ENCODE results near the gene LMAN1L.

The LMAN1L gene

DNA sequence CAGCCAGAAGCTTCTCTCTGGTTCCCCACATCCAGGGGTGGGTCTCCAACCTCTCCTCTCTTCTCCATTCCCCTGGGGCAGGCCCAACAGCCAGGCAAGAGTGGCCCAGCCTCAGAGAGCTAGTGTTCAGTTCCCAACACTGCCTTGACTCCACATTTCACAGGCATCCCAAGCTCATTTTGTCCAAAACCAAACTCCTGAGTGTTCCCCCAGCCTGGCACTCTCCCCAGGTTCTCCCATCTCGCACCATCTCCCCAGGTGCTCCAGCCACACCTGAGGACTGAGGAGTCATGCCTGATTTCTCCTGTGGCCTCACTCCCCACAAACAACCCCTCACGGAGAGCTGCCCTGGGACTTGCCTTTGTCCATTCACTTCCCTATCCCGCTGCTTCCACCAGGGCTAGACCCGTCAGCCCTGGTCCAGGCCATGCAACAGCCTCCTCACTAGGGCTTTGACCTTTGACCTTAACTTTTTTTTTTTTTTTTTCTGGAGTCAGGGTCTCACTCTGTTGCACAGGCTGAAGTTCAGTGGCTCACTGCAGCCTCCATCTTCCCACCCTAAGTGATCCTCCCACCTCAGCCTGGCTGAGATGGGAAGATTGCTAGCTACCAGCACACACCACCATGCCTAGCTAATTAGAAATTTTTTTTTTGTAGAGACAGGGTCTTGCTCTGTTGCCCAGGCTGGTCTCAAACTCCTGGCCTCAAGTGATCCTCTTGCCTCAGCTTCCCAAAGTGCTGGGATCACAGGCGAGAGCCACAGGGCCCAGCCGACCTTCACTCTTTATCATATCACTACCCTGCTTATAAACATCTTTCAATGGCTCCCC lies 34.7 kb upstream of the LMAN1L start:
- Histone ChIP-seq H3K4ac (ENCODE audit: low read length) (no peak overlapping the region), H3K14ac (ENCODE audit: low read length) (no peak overlapping the region), H3K4me2 (ENCODE audit: insufficient read depth, low read length, poor library complexity, severe bottlenecking) (no peak overlapping the region), H2BK15ac (ENCODE audit: low read length) (no peak overlapping the region), H3K9ac (ENCODE audit: low read depth, low read length, poor library complexity) (no peak overlapping the region), H3K4me1 (ENCODE audit: control insufficient read depth in 2 of 2, insufficient read depth in 1 of 2, low read depth in 1 of 2, low read length in 2 of 2) (peaks cover 22 to 36% of the 10 kb centered on the region in 2 donors), H4K91ac (ENCODE audit: low read depth, low read length, poor library complexity) (no peak overlapping the region), H3K36me3 (replicated peaks in 1 of 2; ENCODE audit: control insufficient read depth in 2 of 2, insufficient read depth in 2 of 2, low read length in 2 of 2) (no peaks in the 10 kb centered on the region), H2BK12ac (ENCODE audit: low read length) (no peak overlapping the region), H3K18ac (ENCODE audit: low read length) (no peak overlapping the region), H3K27me3 (ENCODE audit: control insufficient read depth in 3 of 3, insufficient read depth in 3 of 3, low read depth in 1 of 3, low read length in 3 of 3) (peaks cover 0 to 14% (median 0%) of the 10 kb centered on the region in 3 experiments), H2AFZ (ENCODE audit: low read length) (peak overlapping the region; percentile 63), H4K8ac (ENCODE audit: low read depth, low read length) (no peak overlapping the region), H3K27ac (replicated peaks; ENCODE audit: low read length) (no peak overlapping the region), H2BK120ac (ENCODE audit: low read depth, low read length) (no peak overlapping the region), H2AK5ac (ENCODE audit: low read depth, low read length) (no peak overlapping the region), H3K79me1 (ENCODE audit: low read depth, low read length) (peaks cover 5% of the 10 kb centered on the region), H3K4me3 (ENCODE audit: low read length in 2 of 2) (no peak overlapping the region), H3K23ac (ENCODE audit: low read depth, low read length, poor library complexity) (no peak overlapping the region), H2BK5ac (ENCODE audit: low read length) (no peak overlapping the region), H3K9me3 (replicated peaks in 1 of 2; ENCODE audit: control insufficient read depth in 2 of 2, insufficient read depth in 1 of 2, low read depth in 1 of 2, low read length in 2 of 2) (no peaks in the 10 kb centered on the region)
- DNase-seq (ENCODE audit: low spot score), result no peak
- no CpG with 5 or more reads among the region's 6 CpGs for WGBS, 2 donors (ENCODE audit: extremely low coverage in 2 of 2, insufficient read length in 2 of 2, insufficient replicate concordance in 1 of 2)

DNA sequence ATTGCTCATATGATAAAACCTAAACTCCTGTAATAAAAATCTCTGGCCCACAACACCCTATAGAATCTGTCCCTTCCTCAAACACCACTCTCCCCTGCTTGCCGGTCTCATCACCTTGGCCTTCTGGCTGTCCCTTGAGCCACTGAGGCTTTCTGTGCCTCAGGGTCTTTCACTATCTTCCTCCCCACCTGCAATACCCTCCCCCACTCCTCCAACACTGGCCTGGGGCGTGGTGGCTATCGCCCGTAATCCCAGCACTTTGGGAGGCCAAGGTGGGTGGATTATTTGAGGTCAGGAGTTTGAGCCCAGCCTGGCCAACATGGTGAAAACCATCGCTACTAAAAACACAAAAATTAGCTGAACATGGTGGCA lies 34.0 kb upstream of the LMAN1L start:
- Histone ChIP-seq H4K91ac (ENCODE audit: low read depth, low read length, poor library complexity) (no peak overlapping the region), H3K36me3 (replicated peaks in 1 of 2; ENCODE audit: control insufficient read depth in 2 of 2, insufficient read depth in 2 of 2, low read length in 2 of 2) (no peaks in the 10 kb centered on the region), H3K23ac (ENCODE audit: low read depth, low read length, poor library complexity) (no peak overlapping the region), H4K8ac (ENCODE audit: low read depth, low read length) (no peak overlapping the region), H2BK12ac (ENCODE audit: low read length) (no peak overlapping the region), H3K4me3 (ENCODE audit: low read length in 2 of 2) (no peak overlapping the region), H2BK5ac (ENCODE audit: low read length) (no peak overlapping the region), H2AFZ (ENCODE audit: low read length) (no peak overlapping the region), H3K4ac (ENCODE audit: low read length) (no peak overlapping the region), H3K4me1 (ENCODE audit: control insufficient read depth in 2 of 2, insufficient read depth in 1 of 2, low read depth in 1 of 2, low read length in 2 of 2) (peaks cover 23 to 38% of the 10 kb centered on the region in 2 donors), H3K79me1 (ENCODE audit: low read depth, low read length) (peaks cover 8% of the 10 kb centered on the region), H3K9me3 (replicated peaks in 1 of 2; ENCODE audit: control insufficient read depth in 2 of 2, insufficient read depth in 1 of 2, low read depth in 1 of 2, low read length in 2 of 2) (no peaks in the 10 kb centered on the region), H3K14ac (ENCODE audit: low read length) (no peak overlapping the region), H3K9ac (ENCODE audit: low read depth, low read length, poor library complexity) (no peak overlapping the region), H2BK120ac (ENCODE audit: low read depth, low read length) (no peak overlapping the region), H3K27me3 (ENCODE audit: control insufficient read depth in 3 of 3, insufficient read depth in 3 of 3, low read depth in 1 of 3, low read length in 3 of 3) (peaks cover 0 to 14% (median 0%) of the 10 kb centered on the region in 3 experiments), H2AK5ac (ENCODE audit: low read depth, low read length) (no peak overlapping the region), H2BK15ac (ENCODE audit: low read length) (no peak overlapping the region), H3K27ac (replicated peaks; ENCODE audit: low read length) (no peak overlapping the region), H3K18ac (ENCODE audit: low read length) (no peak overlapping the region), H3K4me2 (ENCODE audit: insufficient read depth, low read length, poor library complexity, severe bottlenecking) (no peak overlapping the region)
- no peak for DNase-seq (ENCODE audit: low spot score)
- no CpG with 5 or more reads among the region's 5 CpGs for WGBS, 2 donors (ENCODE audit: extremely low coverage in 2 of 2, insufficient read length in 2 of 2, insufficient replicate concordance in 1 of 2)

DNA sequence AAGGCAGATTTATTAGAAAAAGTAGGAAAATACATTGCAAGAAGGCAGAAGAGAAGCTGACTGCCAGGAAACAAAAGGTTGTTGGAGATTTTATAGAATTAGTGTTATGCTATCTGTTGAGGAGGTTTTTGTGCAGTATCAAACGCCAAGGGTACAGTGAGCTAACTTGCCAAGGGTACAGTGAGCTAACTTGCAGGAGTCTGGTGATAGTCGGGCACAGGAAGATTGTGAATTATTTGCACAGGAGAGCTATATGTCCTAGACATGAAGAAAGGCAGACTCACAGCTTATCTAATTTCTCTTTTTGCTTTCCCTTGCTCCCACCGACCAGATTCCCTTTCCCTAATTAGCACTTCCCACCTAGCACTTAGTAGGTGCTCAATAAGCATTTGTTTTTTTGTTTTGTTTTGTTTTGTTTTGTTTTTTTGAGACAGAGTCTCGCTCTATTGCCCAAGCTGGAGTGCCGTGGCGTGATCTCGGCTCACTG lies 33.4 kb upstream of the LMAN1L start:
- H3K14ac ChIP-seq (ENCODE audit: low read length), result no peak overlapping the region
- H2BK12ac ChIP-seq (ENCODE audit: low read length), result no peak overlapping the region
- no peak overlapping the region for H2BK120ac ChIP-seq (ENCODE audit: low read depth, low read length)
- WGBS, 2 donors (ENCODE audit: extremely low coverage in 2 of 2, insufficient read length in 2 of 2, insufficient replicate concordance in 1 of 2), result no CpG with 5 or more reads among the region's 7 CpGs
- no peak overlapping the region for H3K4ac ChIP-seq (ENCODE audit: low read length)
- no peak for DNase-seq (ENCODE audit: low spot score)
- H3K18ac ChIP-seq (ENCODE audit: low read length), result no peak overlapping the region
- H3K4me1 ChIP-seq (ENCODE audit: control insufficient read depth in 2 of 2, insufficient read depth in 1 of 2, low read depth in 1 of 2, low read length in 2 of 2), result peaks cover 23 to 37% of the 10 kb centered on the region in 2 donors
- H3K4me2 ChIP-seq (ENCODE audit: insufficient read depth, low read length, poor library complexity, severe bottlenecking), result no peak overlapping the region
- H2BK5ac ChIP-seq (ENCODE audit: low read length), result no peak overlapping the region
- H3K79me1 ChIP-seq (ENCODE audit: low read depth, low read length), result peaks cover 12% of the 10 kb centered on the region
- peaks cover 0 to 14% (median 0%) of the 10 kb centered on the region in 3 experiments for H3K27me3 ChIP-seq (ENCODE audit: control insufficient read depth in 3 of 3, insufficient read depth in 3 of 3, low read depth in 1 of 3, low read length in 3 of 3)
- H2AK5ac ChIP-seq (ENCODE audit: low read depth, low read length), result no peak overlapping the region
- H3K9me3 ChIP-seq (replicated peaks in 1 of 2; ENCODE audit: control insufficient read depth in 2 of 2, insufficient read depth in 1 of 2, low read depth in 1 of 2, low read length in 2 of 2), result no peaks in the 10 kb centered on the region
- H3K27ac ChIP-seq (replicated peaks; ENCODE audit: low read length), result no peak overlapping the region
- no peak overlapping the region for H2AFZ ChIP-seq (ENCODE audit: low read length)
- no peaks in the 10 kb centered on the region for H3K36me3 ChIP-seq (replicated peaks in 1 of 2; ENCODE audit: control insufficient read depth in 2 of 2, insufficient read depth in 2 of 2, low read length in 2 of 2)
- H3K23ac ChIP-seq (ENCODE audit: low read depth, low read length, poor library complexity), result no peak overlapping the region
- no peak overlapping the region for H3K9ac ChIP-seq (ENCODE audit: low read depth, low read length, poor library complexity)
- no peak overlapping the region for H3K4me3 ChIP-seq (ENCODE audit: low read length in 2 of 2)
- H2BK15ac ChIP-seq (ENCODE audit: low read length), result no peak overlapping the region
- H4K8ac ChIP-seq (ENCODE audit: low read depth, low read length), result no peak overlapping the region
- no peak overlapping the region for H4K91ac ChIP-seq (ENCODE audit: low read depth, low read length, poor library complexity)
